Measurements from ENCODE around the gene RALGAPB.

GRCh38 chr20:38612751-38613515 is 140.3 kb downstream of the RALGAPB start:
- TF ChIP-seq POLR2AphosphoS5 (IDR thresholded peaks at IDR 0.05; ENCODE audit: low read depth, low read length) (no peak), JUND (IDR thresholded peaks at IDR 0.05) (no peak)

Measured in SK-N-SH (cell line).